SIG-M5 (cell line): ENCODE data around the gene OVOL2.
"Not testable (repeated sequence)": the region's sequence is repeated elsewhere in the genome, so short reads cannot be mapped to it uniquely, and the experiment has no call there.

Experiments
- DNase-seq: peaks from one replicate; lab custom pipeline; 2025; lab: John Stamatoyannopoulos, UW

The OVOL2 gene

DNA sequence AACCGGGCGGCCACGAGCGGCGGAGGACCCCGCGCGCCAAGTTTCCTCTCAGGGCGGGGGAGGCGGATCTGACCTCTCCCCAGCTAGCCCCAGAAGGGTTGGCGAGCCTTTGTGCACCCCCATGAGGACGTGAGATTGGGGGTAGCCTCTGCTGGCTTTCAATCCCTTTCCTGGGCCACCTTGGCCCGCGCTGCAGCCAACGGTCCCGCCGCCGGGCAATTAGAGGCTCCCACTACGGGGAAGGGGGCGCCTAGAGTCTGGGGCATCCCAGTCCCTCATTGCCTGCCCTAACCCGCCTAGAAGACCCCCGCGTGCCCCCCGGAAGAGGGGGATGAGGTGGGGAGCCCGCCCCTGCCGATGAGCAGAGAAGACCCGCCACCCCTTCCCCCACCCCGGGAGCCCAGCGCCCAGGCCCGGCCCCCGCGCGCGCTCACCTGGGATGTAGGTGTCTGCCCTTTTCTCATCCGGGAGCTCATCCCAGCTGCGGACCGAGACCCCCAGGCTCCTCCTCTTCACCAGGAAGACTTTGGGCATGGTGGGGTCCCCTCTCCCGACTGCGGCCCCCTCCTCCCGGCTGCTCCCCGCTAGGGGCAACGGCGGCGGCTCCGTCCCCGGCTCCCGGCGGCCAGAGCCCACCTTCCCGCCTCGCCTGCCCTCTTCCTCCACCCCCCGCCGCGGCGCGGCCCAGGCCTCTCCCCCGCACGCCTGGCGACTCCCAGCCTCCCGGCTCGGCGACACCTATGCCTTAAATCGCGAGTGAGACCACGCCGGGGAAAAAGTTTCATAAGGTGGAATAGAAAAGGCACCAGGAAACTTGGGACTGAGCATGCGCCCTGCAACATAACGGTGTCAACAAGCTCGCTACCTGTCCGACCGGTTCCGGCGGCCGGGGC lies at the start of gene OVOL2:
OVOL2 (minus strand) TSS at position 816 of the 893 bp plus-strand sequence; CDS start at position 534, 282 bp downstream.
- no peak for DNase-seq

DNA sequence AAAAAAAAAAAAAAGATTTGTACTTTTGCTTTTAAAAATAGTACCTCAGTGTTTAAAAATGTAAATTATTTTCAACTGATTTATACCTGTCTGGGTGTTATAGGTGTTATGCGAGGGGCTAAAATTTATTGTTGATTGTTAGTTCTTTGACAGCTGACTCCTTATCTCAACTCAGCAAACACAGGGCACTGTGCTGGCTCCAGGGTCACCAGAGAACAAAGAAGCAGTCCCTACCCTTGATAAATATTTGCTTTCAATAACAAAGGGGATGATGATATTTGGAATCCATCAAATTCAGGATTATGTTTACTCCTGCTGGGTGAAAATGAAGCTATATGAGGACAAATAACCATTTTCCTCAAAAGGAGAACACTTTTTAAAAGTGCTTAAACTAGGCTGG lies 45.8 kb upstream of the OVOL2 start:
- DNase-seq: no peak

DNA sequence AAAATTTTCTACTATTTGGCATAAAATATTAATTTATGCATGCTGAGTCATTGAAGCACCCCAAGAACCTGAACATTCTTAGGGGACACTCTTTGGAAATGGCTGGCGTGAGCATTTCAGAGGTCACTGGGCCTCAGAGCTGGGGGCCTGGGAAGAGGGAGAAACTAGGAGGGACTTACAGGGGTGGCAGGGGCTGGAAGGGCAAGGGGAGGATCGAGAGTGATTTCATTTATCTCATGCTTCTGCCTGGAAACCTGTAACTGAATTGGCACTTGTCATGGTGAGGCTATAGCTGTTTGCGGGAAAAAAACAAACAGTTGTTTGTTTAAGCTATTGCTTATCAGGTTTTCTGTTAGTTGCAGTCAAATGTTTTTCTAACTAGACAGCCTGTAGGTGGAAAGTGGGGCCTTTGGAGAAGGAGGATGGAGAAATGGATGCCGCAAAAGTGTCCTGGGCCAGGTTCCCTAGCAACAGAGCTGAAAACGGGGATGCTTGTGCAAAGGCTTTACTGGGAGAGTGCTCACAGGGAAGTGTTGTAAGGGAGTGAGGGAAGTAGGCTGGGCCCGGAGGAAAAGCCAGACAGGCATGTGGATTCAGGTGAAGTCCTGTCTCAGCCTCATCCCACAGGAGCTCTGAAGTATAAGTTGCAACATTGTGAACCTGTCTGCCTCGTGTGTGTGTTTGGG lies 43.6 kb upstream of the OVOL2 start:
- no peak for DNase-seq

DNA sequence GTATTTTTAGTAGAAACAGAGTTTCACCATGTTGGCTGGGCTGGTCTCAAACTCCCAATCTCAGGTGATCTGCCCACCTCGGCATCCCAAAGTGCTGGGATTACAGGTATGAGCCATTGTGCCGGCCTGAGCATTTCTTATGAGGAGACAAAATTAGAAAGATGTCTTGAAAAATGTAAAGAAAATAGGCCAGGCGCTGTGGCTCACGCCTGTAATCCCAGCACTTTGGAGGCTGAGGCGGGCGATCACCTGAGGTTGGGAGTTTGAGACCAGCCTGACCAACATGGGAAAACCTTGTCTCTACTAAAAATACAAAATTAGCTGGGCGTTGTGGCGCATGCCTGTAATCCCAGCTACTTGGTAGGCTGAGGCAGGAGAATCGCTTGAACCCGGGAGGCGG lies 42.9 kb upstream of the OVOL2 start:
- DNase-seq: not testable (repeated sequence)

DNA sequence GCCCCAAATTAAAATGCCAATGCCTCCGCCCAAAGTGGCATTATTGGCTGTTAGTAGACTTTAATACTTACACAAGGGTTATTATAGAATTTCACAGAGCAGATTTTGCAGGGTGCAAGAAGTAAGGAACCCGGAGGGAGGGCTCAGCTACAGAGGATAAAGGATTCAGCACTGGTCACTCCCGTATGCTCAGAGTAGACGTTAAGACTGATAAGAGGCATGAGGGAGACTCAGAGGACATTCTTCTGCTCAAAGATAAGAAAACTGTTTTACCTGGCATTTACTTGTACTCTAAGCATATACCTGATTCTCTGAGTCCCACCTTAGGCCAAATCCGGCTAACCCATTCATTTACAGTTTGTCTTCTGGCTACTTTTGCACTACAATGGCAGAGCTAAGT lies 36.5 kb upstream of the OVOL2 start:
- DNase-seq: no peak

DNA sequence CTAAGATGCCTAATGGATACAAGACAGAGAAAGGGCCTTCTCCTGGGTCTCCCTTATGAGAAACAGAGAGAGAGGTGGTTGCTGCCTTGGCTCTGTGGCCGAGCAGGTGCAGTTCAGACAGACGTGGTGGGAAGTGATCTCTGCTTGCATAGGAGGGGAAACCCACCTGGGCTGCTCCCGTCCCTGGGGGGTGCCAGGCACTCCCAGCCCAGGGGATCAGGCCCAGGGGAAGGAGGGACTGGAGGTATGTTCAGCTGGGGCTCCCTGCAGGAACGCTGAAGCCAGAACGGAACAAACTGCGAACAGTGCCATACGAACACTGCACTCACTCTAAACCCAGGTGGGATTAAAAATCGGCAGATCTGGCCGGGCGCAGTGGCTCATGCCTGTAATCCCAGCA lies 35.7 kb upstream of the OVOL2 start:
- DNase-seq: no peak

DNA sequence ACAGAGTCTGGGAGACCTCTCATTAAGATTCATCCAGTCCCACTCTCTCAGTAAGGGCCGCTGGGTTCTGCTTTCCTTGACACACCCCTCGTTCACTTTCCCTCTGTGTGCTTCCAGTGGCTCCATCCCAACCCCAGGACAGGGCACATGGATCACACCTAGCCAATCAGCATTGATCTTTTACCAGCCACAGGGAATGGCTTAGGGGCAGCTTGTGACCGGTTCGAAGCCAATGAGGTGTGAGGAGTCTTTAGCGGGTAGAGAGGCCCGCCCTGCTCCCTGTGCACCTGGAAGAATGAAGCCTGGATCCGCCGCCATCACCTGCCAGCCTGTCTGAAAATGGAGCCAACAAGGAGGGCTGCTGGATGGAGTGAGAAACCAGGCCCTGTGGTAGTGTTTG lies 35.2 kb upstream of the OVOL2 start:
- no peak for DNase-seq

DNA sequence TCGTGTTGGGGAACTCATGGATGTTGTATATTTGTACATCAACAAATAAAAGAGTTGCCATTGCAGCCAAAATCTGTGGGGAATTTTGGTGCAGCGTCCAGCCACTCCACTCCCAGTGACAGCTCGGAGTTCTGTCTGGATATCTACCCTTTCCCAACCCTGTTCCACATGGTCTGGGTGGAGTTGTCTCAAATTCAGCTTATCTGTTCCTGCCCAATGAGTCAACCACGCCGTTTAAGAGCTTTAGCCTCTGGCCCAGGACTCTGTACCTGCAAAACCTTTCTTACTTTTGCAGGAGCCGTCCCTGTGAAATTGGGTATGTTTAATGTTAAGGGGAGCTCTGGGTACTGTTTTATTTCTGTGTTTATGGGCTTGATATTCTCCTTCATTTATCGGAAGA lies 33.9 kb upstream of the OVOL2 start:
- no peak for DNase-seq

DNA sequence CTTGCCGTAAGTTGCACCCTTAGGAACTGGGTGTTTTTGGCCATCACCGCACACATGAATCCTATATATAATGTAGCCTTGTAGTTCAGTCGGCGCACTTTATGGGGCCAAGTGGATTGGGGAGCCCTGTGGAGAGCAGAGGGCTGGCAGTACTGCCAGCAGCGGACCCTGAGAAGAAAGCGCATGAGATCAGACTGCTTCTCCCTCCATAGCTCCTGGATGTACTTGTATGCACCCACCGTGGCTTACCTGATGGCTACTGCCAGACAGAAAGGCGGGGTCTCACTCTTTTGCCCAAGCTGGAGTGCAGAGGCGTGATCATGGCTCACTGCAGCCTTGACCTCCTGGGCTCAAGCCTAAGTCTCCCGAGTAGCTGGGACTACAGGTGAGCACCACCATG lies 32.8 kb upstream of the OVOL2 start:
- DNase-seq: no peak

DNA sequence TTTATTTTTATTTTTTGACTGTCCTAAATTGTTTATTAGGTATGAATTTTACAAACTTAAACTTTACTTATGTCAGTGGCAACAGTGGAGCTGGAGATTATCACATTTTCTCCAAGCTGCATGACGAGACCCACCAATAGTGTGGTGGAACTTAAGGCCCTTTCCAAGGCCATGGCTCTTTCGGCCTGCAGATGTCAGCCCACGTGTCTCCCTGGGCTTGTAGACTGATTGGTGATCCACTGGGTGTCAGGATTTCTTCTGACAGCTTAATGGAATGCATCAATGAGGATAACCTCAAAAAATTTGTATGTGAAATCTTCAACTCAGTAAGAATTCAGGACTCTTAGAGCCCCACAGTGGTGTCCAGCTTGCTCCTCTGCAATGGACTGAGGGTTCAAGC lies 32.3 kb upstream of the OVOL2 start:
- no peak for DNase-seq

DNA sequence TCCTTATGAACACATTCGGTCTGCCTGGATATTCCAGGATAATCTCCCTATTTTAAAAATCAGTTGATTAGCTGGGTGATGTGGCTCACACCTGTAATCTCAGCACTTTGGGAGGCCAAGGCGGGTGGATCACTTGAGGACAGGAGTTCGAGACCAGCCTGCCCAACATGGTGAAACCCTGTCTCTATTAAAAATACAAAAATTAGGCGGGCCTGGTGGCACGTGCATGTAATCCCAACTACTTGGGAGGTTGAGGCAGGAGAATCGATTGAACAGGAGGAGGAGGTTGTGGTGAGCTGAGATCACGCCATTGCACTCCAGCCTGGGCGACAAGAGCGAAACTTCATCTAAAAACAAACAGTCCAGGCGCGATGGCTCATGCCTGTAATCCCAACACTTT lies 31.1 kb upstream of the OVOL2 start:
- not testable (repeated sequence) for DNase-seq

DNA sequence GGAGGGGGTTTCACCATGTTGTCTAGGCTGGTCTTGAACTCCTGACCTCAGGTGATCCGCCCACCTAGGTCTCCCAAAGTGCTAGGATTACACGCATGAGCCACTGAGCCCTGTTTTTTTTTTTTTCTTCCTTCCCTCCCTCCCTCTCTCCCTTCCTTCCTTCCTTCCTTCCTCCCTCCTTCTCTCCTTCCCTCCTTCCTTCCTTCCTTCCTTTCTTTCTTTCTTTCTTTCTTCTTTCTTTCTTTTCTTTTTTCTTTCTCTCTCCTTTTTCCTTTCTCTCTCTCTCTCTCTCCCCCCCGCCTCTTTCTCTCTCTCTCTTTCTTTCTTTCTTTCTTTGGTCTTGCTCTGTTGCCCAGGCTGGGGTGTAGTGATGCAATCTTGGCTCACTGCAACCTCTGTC lies 30.6 kb upstream of the OVOL2 start:
- not testable (repeated sequence) for DNase-seq

DNA sequence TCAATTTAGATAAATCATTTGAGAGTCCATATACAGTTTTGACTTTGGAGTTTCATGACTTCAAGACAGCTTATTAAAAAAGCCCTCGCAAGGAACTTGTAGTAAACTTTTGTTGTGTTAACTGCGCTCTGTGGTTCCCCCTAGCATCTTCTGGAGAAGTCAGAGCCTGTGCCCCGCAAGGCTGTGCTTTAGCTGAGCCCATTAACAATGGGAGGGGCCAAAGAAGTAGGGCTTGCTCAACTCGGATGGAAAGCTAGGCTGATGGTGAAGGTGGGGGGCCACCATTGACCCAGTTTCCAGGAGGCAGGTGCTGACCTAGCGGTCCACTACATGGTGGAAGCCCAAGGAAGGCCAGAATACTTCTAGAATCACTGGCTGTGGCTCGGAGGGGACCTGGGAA lies 29.3 kb upstream of the OVOL2 start:
- no peak for DNase-seq

DNA sequence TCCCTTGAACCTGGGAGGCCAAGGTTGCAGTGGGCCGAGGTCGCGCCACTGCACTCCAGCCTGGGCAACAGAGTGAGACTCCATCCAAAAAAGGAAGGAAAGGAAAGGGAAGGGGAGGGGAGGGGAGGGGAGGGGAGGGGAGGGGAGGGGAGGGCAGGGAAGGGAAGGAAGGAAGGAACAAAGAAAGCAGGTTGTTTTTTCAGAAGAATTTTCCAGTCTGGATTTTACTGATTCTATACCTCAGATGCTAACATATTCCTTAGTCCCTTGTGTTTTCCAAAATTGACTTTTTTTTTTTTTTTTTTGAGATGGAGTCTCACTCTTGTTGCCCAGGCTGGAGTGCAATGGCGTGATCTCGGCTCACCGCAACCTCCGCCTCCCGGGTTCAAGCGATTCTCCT lies 23.1 kb upstream of the OVOL2 start:
- DNase-seq: not testable (repeated sequence)

DNA sequence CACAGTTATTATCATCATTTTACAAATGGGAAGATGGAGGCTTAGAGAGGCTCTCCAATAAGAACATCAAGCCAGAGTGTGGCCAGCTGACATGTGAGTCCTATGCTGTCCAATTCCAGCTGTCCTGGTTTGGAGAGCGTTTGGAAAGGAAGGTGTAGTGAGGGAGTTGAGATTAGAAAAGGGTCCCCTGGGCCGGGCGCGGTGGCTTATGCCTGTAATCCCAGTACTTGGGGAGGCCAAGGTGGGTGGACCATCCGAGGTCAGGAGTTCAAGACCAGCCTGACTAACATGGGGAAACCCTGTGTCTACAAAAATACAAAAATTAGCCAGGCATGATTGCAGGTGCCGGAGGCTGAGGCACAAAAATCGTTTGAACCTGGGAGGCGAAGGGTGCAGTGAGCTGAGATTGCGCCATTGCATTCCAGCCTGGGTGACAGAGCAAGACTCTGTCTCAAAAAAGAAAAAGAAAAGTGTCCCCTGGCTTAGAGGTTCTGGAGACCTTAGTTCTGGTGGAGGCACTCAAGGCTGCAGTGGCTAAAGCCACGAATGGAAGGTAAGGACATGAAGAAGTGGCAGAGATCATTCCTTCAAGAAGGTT lies 22.1 kb upstream of the OVOL2 start:
- no peak for DNase-seq

DNA sequence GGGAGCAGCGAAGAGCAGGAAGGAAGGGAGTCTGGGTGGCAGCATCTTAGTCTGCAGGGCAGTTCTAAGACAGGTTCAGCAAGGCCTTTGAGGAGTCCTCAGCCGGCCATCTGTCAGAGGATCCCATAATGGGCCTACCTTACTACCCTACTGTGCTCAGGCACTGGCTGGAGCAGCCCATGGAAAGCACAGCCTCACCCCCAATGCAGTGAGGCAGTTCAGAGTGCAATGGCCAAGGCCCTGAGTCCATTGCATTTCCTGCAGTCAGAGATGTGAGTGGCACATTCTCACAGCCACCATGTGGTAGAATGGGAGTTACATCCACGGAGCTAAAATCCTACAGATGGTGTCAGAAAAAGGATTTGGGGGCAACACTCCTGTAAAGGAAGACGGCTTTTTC lies 19.4 kb upstream of the OVOL2 start:
- DNase-seq: no peak

DNA sequence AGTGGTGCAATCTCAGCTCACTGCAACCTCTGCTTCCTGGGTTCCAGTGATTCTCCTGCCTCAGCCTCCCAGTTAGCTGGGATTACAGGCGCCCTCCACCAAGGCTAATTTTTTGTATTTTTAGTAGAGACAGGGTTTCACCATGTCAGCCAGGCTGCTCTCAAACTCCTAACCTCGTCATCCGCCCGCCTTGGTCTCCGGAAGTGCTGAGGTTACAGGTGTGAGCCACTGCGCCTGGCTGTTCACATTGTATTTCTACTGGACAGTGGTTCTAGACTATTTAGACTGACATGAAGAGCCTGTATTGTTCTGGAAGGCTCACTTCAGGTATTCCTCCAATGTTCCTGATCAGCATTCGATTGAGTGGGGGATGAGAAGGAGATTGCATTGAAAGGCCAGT lies 14.8 kb upstream of the OVOL2 start:
- no peak for DNase-seq

DNA sequence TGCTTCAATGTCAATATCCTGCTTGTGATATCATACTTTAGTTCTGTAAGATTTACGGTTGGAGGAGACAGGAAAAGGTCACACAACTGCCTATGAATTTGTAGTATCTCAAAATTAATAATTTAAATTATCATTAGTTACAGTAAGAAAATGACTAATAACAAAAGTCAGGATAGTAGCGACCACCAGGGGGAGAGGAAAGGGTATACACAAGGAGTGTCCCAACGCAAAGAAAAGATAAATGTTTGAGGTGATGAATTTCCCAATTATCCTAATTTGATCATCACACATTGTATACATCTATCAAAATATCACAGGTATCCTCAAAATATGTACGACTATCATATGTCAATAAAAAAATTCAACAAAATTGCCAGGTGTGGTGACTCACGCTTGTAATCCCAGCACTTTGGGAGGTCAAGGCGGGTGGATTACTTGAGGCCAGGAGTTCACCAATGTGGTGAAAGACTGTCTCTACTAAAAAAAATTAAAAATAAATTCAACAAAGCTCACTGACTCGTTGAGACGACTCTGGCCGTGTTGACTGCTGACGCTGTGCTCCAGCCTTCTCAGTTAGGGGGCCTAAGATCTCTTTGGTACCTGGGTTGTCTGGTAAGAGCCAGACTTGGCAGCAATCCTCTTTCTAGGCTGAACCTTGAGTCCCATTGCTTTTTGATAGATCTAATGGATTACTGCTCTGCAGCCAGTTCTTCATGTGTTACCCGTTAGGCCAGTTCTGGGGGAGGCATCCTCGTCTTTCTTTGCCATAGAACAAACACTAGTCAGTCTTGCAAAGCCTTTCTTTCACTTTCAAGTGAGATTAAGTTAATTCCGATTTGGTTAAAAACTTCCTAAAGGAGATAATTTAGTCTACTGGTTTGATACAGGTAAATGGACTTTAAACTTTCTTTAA lies 9.0 kb upstream of the OVOL2 start:
- no peak for DNase-seq

DNA sequence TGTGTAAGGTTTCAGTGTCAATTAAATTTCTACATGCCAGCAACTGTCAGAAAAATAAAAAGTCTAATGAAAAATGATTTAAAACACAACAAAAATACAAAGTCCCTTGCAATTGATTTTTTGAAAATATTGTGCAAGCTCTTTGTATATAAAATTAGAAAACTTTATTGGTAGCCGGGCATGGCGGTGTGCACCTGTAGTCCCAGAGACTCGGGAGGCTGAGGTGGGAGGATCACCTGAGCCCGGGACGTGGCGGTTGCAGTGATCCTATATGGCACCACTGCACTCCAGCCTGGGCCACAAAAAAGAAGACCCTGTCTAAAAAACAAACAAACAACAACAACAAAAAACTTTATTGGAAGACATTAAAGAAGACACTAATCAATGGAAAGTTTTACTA lies 6.0 kb upstream of the OVOL2 start:
- DNase-seq: no peak

DNA sequence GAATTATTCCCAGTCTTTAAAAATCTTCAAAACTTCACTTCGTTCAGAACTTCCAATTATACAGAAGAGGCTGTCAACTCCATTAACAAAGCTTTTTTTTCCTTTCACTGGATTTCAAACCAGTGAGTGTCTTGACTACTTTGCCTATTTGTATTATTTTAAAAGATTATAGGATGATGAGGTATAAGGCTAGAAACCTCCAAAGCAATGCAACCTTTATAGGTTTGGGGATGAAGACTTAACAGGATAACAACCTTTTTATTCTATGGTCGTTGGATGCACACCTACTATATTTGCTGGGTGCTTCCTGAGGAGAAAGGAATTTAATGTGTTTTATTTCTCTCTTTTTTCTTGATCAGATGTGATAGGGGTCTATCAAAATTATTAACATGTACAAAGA lies 1.9 kb upstream of the OVOL2 start:
- no peak for DNase-seq

DNA sequence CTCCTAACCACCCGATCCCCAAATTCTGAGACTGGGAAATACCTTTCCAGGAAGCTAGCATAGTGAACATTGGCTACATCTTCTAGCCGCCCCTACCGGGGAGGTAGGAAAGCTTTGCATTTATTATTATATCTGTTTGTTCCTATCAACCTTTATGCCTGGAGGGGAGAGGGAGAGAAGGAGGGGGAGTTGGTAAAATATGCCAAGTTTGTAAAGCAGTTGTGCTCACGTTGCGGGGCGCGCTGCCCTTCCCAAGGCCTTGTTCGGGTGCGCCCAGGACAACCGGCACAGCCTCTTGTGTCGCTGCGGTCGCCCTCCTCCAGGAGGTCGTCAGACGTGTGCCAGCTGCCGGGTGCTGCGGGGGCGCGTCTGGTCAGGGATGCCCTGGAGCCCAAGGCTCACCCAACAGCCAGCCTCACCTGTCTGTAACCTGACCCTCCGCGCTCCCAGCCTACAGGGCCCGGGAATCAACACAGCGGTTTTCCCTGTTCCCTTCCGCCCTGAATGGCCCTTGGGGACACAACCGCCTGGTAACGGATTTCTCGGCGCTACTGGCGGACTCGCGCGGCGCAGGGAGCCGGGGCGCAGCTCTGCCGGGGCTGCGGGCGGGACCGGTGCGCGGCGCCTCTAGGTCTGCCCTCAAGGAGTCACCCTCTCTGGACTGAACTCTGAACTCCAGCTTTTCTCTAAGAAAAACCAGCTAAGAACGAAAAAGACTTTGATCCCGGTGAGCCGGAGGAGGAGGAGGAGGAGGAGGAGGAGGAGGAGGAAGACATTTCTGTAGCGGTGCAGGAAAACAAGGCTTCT lies 1.1 kb upstream of the OVOL2 start:
- DNase-seq: no peak
